H9 (cell line): ENCODE measurements around the gene PLD3. TPM values are rescaled to one million over a fixed set of nuclear protein-coding genes. Genes with fewer than 3 reads are reported as not detected.

ENCODE experiments used
- DNase-seq: peaks from one replicate; pipeline ENCODE4 v3.0.0-alpha.2; 2017
- H2AFZ ChIP-seq: one replicate; pipeline ENCODE4 v1.6.1; 2013; ENCODE audit warnings: mild to moderate bottlenecking, low read length, control low read depth, moderate library complexity
- H2AK5ac ChIP-seq: 2 replicates; pipeline ENCODE4 v1.6.1; 2013; ENCODE audit warnings: low read length, control low read depth, mixed read lengths; ENCODE audit not compliant: insufficient read length
- H2BK120ac ChIP-seq: one replicate; pipeline ENCODE4 v1.6.1; 2013; ENCODE audit warnings: low read depth, mild to moderate bottlenecking, low read length, control low read depth, inconsistent platforms; ENCODE audit not compliant: poor library complexity, severe bottlenecking
- H2BK12ac ChIP-seq: 2 replicates; pipeline ENCODE4 v1.6.1; 2013; ENCODE audit warnings: low read length, control low read depth, mixed read lengths, low read depth; ENCODE audit not compliant: insufficient read length
- H2BK15ac ChIP-seq: 2 replicates; pipeline ENCODE4 v1.6.1; 2013; ENCODE audit warnings: low read depth, low read length, control low read depth
- H2BK20ac ChIP-seq: one replicate; pipeline ENCODE4 v1.6.1; 2013; ENCODE audit warnings: low read depth, mild to moderate bottlenecking, low read length, control low read depth, inconsistent platforms; ENCODE audit not compliant: poor library complexity, severe bottlenecking
- H2BK5ac ChIP-seq: 2 replicates; pipeline ENCODE4 v1.6.1; 2013; ENCODE audit warnings: low read length, control low read depth, mixed read lengths; ENCODE audit not compliant: insufficient read length
- H3K14ac ChIP-seq: 2 replicates; pipeline ENCODE4 v1.6.1; 2013; ENCODE audit warnings: low read length, control low read depth; ENCODE audit not compliant: insufficient read depth
- H3K18ac ChIP-seq: 2 replicates; pipeline ENCODE4 v1.6.1; 2013; ENCODE audit warnings: low read depth, mild to moderate bottlenecking, mixed read lengths, low read length, control low read depth; ENCODE audit not compliant: insufficient read length
- H3K23ac ChIP-seq: 2 replicates; pipeline ENCODE4 v1.6.1; 2013; ENCODE audit warnings: low read length, control low read depth, mixed read lengths, low read depth; ENCODE audit not compliant: insufficient read length
- H3K23me2 ChIP-seq: 2 replicates; pipeline ENCODE4 v1.6.1; 2013; ENCODE audit warnings: low read depth, mild to moderate bottlenecking, mixed read lengths, low read length, control low read depth; ENCODE audit not compliant: insufficient read length, poor library complexity, severe bottlenecking
- H3K27ac ChIP-seq: 2 replicates; pipeline ENCODE4 v1.5.1; 2013; ENCODE audit warnings: low read length, control low read depth, mixed read lengths, low read depth; ENCODE audit not compliant: insufficient read length
- H3K27me3 ChIP-seq: 2 replicates; pipeline ENCODE4 v1.6.1; 2013; ENCODE audit warnings: low read length, control low read depth, inconsistent platforms; ENCODE audit not compliant: insufficient read depth
- H3K4ac ChIP-seq: 2 replicates; pipeline ENCODE4 v1.6.1; 2013; ENCODE audit warnings: low read depth, mild to moderate bottlenecking, control low read depth, inconsistent platforms, low read length, moderate library complexity
- H3K4me1 ChIP-seq: 2 replicates; pipeline ENCODE4 v1.6.1; 2013; ENCODE audit warnings: low read length, control low read depth, inconsistent platforms; ENCODE audit not compliant: insufficient read depth
- H3K4me2 ChIP-seq: 2 replicates; pipeline ENCODE4 v1.6.1; 2013; ENCODE audit warnings: low read length, control low read depth, mixed read lengths; ENCODE audit not compliant: insufficient read length, insufficient read depth
- H3K56ac ChIP-seq: 2 replicates; pipeline ENCODE4 v1.6.1; 2013; ENCODE audit warnings: low read depth, mild to moderate bottlenecking, mixed read lengths, low read length, control low read depth; ENCODE audit not compliant: insufficient read length
- H3K79me1 ChIP-seq: 2 replicates; pipeline ENCODE4 v1.6.1; 2013; ENCODE audit warnings: low read depth, mild to moderate bottlenecking, moderate library complexity, low read length, control low read depth, inconsistent platforms; ENCODE audit not compliant: insufficient read depth, poor library complexity, severe bottlenecking
- H3K79me2 ChIP-seq: 2 replicates; pipeline ENCODE4 v1.6.1; 2013; ENCODE audit warnings: low read length, control low read depth, inconsistent platforms; ENCODE audit not compliant: insufficient read depth
- H3K9ac ChIP-seq: 2 replicates; pipeline ENCODE4 v1.6.1; 2013; ENCODE audit warnings: low read length, control low read depth, mixed read lengths; ENCODE audit not compliant: insufficient read length; ENCODE audit errors: extremely low read depth
- H3K9me3 ChIP-seq: one replicate; pipeline ENCODE4 v1.6.1; 2013; ENCODE audit warnings: low read depth, low read length, inconsistent platforms; ENCODE audit not compliant: control insufficient read depth
- H3T11ph ChIP-seq: one replicate; pipeline ENCODE4 v1.6.1; 2013; ENCODE audit warnings: mild to moderate bottlenecking, low read length, control low read depth, inconsistent platforms
- H4K20me1 ChIP-seq: one replicate; pipeline ENCODE4 v1.6.1; 2013; ENCODE audit not compliant: control insufficient read depth, insufficient read length, insufficient read depth
- H4K5ac ChIP-seq: 2 replicates; pipeline ENCODE4 v1.6.1; 2013; ENCODE audit warnings: low read depth, mild to moderate bottlenecking, mixed read lengths, low read length, control low read depth; ENCODE audit not compliant: insufficient read length
- H4K8ac ChIP-seq: replicated peaks from 2 replicates; pipeline ENCODE4 v1.6.1; 2013; ENCODE audit warnings: low read length, control low read depth, mixed read lengths, low read depth; ENCODE audit not compliant: insufficient read length
- H4K91ac ChIP-seq: 2 replicates; pipeline ENCODE4 v1.6.1; 2013; ENCODE audit warnings: low read depth, mild to moderate bottlenecking, moderate library complexity, mixed read lengths, low read length, control low read depth; ENCODE audit not compliant: insufficient read length
- H3K27ac Mint-ChIP-seq, 3 experiments: 2 replicates in 2 of 3; 3 replicates in 1 of 3; pipeline ENCODE4 v1.8.0; 2020 to 2021; ENCODE audit warnings: mixed read lengths in 3 of 3, mild to moderate bottlenecking in 1 of 3, moderate library complexity in 1 of 3
- H3K27me3 Mint-ChIP-seq: 2 replicates; pipeline ENCODE4 v1.8.0; 2021; ENCODE audit warnings: low read depth, mild to moderate bottlenecking, moderate library complexity, mixed read lengths
- H3K36me3 Mint-ChIP-seq, 3 experiments: 2 replicates in 2 of 3; 3 replicates in 1 of 3; pipeline ENCODE4 v1.8.0; 2020 to 2021; ENCODE audit warnings: low read depth in 3 of 3, mixed read lengths in 3 of 3; ENCODE audit not compliant: insufficient read depth in 1 of 3
- H3K4me1 Mint-ChIP-seq, 2 experiments: 2 replicates each; pipeline ENCODE4 v1.8.0; 2020; ENCODE audit warnings: mixed read lengths in 2 of 2
- H3K4me3 Mint-ChIP-seq, 2 experiments: 2 replicates in 1 of 2; 3 replicates in 1 of 2; pipeline ENCODE4 v1.8.0; 2020 to 2021; ENCODE audit warnings: mild to moderate bottlenecking in 2 of 2, mixed read lengths in 2 of 2, moderate library complexity in 1 of 2
- H3K9me3 Mint-ChIP-seq, 2 experiments: 2 replicates in 1 of 2; 3 replicates in 1 of 2; pipeline ENCODE4 v1.8.0; 2020; ENCODE audit warnings: mild to moderate bottlenecking in 2 of 2, mixed read lengths in 2 of 2, moderate library complexity in 1 of 2
- WGBS: extraction: QIAGEN DNeasy Blood & Tissue Kit; methylation state at CpG from one replicate; pipeline ENCODE4 v1.1.7; 2013; ENCODE audit warnings: missing lambda C conversion rate, low lambda C conversion rate, mixed read lengths; ENCODE audit not compliant: insufficient read length; ENCODE audit errors: extremely low coverage; 5-methylcytosine and 5-hydroxymethylcytosine counted together
- total RNA-seq: library from RNA; stranded (reverse); gene quantifications from 2 replicates; pipeline ENCODE4 v1.2.1, GENCODE V29; 2021
- TF ChIP-seq, protein P1 (sequence below): fragments of 200-600 bp; sonication (generic); conservative IDR thresholded peaks from 3 replicates; pipeline ENCODE4 v1.8.0; 2021; ENCODE audit warnings: antibody characterized with exemption, mild to moderate bottlenecking

Gene PLD3
- total RNA-seq, 1 experiment from 2014 or later: 194 TPM

DNA sequence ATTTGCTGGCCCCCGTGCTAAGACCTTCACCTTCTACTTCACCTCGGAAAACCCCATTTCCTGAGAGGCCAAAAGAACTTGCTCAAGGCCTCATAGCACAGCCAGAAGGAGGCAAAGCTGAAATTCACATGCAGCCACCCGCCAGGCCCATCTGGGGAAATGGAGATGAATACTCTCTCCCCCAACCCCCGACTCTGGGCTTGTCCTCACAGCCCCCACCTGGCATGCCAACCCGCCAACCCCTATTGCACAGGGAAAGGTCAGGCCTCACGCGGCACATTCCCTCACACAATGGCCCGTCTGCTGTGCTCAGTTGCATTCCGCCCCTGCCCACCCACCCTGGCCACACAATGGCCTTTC is 61.5 kb downstream of the PLD3 start:
- H3K36me3 Mint-ChIP-seq: no peaks in the 10 kb centered on the region
- H4K8ac ChIP-seq: no peak overlapping the region
- peaks cover 20 to 45% of the 10 kb centered on the region in 2 experiments for H3K4me1 Mint-ChIP-seq
- TF ChIP-seq, protein P1, sequence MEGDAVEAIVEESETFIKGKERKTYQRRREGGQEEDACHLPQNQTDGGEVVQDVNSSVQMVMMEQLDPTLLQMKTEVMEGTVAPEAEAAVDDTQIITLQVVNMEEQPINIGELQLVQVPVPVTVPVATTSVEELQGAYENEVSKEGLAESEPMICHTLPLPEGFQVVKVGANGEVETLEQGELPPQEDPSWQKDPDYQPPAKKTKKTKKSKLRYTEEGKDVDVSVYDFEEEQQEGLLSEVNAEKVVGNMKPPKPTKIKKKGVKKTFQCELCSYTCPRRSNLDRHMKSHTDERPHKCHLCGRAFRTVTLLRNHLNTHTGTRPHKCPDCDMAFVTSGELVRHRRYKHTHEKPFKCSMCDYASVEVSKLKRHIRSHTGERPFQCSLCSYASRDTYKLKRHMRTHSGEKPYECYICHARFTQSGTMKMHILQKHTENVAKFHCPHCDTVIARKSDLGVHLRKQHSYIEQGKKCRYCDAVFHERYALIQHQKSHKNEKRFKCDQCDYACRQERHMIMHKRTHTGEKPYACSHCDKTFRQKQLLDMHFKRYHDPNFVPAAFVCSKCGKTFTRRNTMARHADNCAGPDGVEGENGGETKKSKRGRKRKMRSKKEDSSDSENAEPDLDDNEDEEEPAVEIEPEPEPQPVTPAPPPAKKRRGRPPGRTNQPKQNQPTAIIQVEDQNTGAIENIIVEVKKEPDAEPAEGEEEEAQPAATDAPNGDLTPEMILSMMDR: no peak
- H2BK5ac ChIP-seq: no peak overlapping the region
- H3K79me2 ChIP-seq: no peaks in the 10 kb centered on the region
- H3K4ac ChIP-seq: no peak overlapping the region
- H3K27me3 ChIP-seq: no peaks in the 10 kb centered on the region
- no peaks in the 10 kb centered on the region for H3K9me3 ChIP-seq
- no peak overlapping the region for H2AK5ac ChIP-seq
- no peak overlapping the region for H2BK15ac ChIP-seq
- DNase-seq: peak; percentile 67
- no peaks in the 10 kb centered on the region for H3K79me1 ChIP-seq
- no peak overlapping the region for H3K23ac ChIP-seq
- H2BK12ac ChIP-seq: no peak overlapping the region
- H3K4me3 Mint-ChIP-seq: no peak overlapping the region
- H3T11ph ChIP-seq: no peak overlapping the region
- H4K20me1 ChIP-seq: no peaks in the 10 kb centered on the region
- H2BK20ac ChIP-seq: no peak overlapping the region
- no peak overlapping the region for H3K14ac ChIP-seq
- H3K18ac ChIP-seq: no peak overlapping the region
- no CpG with 5 or more reads among the region's 9 CpGs for WGBS
- H3K27me3 Mint-ChIP-seq: peaks cover 2% of the 10 kb centered on the region; the same call in 1 of the 2 replicates
- no peak overlapping the region for H3K27ac ChIP-seq
- no peaks in the 10 kb centered on the region for H3K23me2 ChIP-seq
- H3K56ac ChIP-seq: no peak overlapping the region
- peaks cover 3% of the 10 kb centered on the region; the same call in 1 of the 2 replicates for H3K4me1 ChIP-seq
- H4K91ac ChIP-seq: no peak overlapping the region
- H3K9me3 Mint-ChIP-seq: no peaks in the 10 kb centered on the region
- H3K4me2 ChIP-seq: no peak overlapping the region
- H4K5ac ChIP-seq: no peak overlapping the region
- no peak overlapping the region for H2BK120ac ChIP-seq
- H3K27ac Mint-ChIP-seq: peak overlapping the region in 2 of 3 experiments; percentile 44 to 79; a peak in 3 of 7 replicates
- H3K9ac ChIP-seq: no peak overlapping the region
- H2AFZ ChIP-seq: no peak overlapping the region
